ENCODE measurements around the gene TDP2.

DNA sequence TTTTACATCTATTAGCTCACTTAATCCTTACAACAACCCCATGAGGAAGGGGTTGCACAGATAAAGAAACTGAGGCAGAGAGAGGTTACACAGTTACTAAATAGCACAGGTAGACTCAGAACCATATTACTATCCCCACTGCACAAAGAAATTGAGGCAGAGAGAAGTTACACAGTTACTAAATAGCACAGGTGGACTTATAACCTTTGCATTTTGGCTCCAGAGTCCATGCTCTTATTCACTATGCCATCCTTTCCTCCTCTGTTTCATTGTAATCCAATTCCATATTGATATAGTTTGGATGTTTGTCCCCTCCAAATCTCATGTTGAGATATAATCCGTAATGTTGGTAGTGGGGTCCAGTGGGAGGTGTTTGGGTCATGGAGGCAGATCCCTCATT lies 3.5 kb downstream of the TDP2 start:
- no peak for TF ChIP-seq POLR2A (IDR thresholded peaks at IDR 0.05)
- TF ChIP-seq POLR2AphosphoS5 (IDR thresholded peaks at IDR 0.05), result no peak
